Measurements from ENCODE around the gene SOX6. TPM values are rescaled to one million over a fixed set of nuclear protein-coding genes. Genes with fewer than 3 reads are reported as not detected.

The SOX6 gene
- total RNA-seq, 8 experiments from 2014 or later: 0.92 to 25.7 (median 3.6) TPM

DNA sequence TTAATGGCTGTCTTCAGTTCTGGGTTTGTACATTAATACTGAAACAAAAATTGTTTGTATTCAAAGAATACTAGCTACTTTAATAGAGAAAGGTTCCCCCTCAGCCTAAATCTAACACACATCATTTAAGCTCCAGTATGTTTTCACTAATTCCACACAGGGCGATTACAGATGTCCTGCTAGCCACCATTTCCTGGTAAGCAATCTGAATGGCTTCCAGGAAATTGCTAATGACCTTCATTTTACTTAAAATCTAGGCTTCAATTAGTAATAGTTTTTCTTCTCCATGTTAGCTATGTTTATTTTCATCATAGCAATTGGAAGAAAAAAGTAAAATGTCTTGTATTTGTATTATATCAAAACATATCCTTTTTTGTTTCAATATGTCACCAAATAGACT, 132.8 kb downstream of the SOX6 start:
- ATAC-seq (replicated peaks in 6 of 8): no peak
- in situ Hi-C loops (cut with MboI; ENCODE audit: low pct_unique_long_range_greater_than_20kb in 2 of 9, low sequenced_read_pairs in 9 of 9, unreplicated experiment in 9 of 9): no loop called here
- H3K4me3 ChIP-seq: no peak overlapping the region
- WGBS, 10 experiments: 17 to 100% (median 85%) methylated on average over 1 of the region's 1 CpG; no CpG with 5 or more reads in 2 of the 10 experiments
- H3K27ac ChIP-seq: no peak overlapping the region
- no peaks in the 10 kb centered on the region for H3K4me1 ChIP-seq (replicated peaks in 1 of 2)

DNA sequence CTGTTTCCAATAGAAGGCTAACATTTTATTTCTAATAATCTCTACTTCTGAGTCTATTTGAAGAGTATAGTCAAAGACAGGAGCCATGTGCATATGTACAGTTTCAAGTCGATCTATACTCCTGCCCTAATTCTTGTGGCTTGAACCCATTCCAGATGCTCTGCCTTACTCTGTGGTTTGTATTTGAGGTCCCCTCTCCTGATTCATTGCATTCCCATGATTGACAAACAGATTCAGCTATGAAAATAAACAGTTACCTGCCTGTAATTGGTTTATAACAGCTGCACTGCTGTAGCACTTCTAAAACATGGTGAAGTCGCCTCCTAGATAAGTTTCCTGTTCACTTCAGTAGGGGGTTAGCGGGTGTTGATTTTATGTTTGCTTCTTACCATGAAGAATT, 138.7 kb downstream of the SOX6 start:
- no peak for ATAC-seq (replicated peaks in 6 of 8)
- Histone ChIP-seq H3K4me1 (replicated peaks in 1 of 2) (no peaks in the 10 kb centered on the region), H3K27ac (no peak overlapping the region), H3K4me3 (no peak overlapping the region)
- in situ Hi-C loops (cut with MboI; ENCODE audit: low pct_unique_long_range_greater_than_20kb in 2 of 9, low sequenced_read_pairs in 9 of 9, unreplicated experiment in 9 of 9): no loop called here
- 37 to 100% (median 92%) methylated on average over 1 to 3 of the region's 3 CpGs for WGBS, 10 experiments

- 0 to 100% (median 77%) methylated on average over 1 to 3 of the region's 3 CpGs; no CpG with 5 or more reads in 2 of the 10 experiments for WGBS, 10 experiments
- ATAC-seq (replicated peaks in 6 of 8): no peak
- Histone ChIP-seq H3K4me1 (replicated peaks in 1 of 2) (no peaks in the 10 kb centered on the region), H3K27ac (no peak overlapping the region), H3K4me3 (no peak overlapping the region)
- in situ Hi-C loops (cut with MboI; ENCODE audit: low pct_unique_long_range_greater_than_20kb in 2 of 9, low sequenced_read_pairs in 9 of 9, unreplicated experiment in 9 of 9): no loop called here
Observed at GRCh38 chr11:16216831-16217230, 139.5 kb downstream of the SOX6 start.

DNA sequence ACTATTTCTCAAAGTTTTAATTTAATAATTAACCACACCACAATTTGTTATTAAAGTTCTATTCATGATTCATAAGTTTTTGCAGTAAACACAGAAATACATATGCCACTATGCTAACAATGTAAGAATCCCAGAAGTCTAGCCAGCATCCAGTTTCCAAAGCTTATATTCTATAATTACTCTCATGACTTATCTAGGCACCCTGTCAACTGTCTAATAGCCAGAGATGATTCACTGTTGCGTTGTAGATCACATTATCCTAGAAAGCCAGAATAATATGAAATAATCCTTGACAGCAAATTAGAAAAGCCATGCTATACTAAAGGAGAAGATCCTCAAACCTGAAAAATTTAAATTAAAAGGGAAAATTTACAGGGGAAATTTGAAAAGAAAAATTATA, 141.0 kb downstream of the SOX6 start:
- H3K4me3 ChIP-seq: no peak overlapping the region
- no peak overlapping the region for H3K27ac ChIP-seq
- ATAC-seq (replicated peaks in 6 of 8): no peak
- H3K4me1 ChIP-seq (replicated peaks in 1 of 2): no peaks in the 10 kb centered on the region
- in situ Hi-C loops (cut with MboI; ENCODE audit: low pct_unique_long_range_greater_than_20kb in 2 of 9, low sequenced_read_pairs in 9 of 9, unreplicated experiment in 9 of 9): no loop called here
- WGBS, 10 experiments: 27 to 100% (median 77%) methylated on average over 1 of the region's 1 CpG; no CpG with 5 or more reads in 2 of the 10 experiments

DNA sequence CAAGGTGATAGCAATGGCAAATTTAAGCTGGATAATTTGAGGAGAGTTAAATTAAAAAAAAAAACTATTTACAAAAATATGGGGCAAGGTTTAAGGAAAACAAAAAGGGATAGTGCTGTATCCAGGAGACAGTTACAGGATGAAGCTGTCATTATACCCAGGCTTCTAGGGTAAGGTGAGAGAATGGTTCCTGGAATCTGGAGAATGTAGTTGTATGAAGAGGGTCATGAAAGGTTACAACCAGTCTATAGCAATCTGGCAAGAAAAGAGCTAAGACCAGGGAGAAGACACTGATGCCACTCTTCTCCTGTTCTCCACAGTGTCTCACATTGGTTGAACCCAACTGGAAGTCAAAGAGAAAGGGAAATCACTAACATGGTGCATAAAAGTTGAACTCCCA, 144.9 kb downstream of the SOX6 start:
- Histone ChIP-seq H3K27ac (no peak overlapping the region), H3K4me3 (no peak overlapping the region), H3K4me1 (replicated peaks in 1 of 2) (no peaks in the 10 kb centered on the region)
- ATAC-seq (replicated peaks in 6 of 8): peak in 1 of 8 experiments; percentile 25
- in situ Hi-C loops (cut with MboI; ENCODE audit: low pct_unique_long_range_greater_than_20kb in 2 of 9, low sequenced_read_pairs in 9 of 9, unreplicated experiment in 9 of 9): no loop called here

DNA sequence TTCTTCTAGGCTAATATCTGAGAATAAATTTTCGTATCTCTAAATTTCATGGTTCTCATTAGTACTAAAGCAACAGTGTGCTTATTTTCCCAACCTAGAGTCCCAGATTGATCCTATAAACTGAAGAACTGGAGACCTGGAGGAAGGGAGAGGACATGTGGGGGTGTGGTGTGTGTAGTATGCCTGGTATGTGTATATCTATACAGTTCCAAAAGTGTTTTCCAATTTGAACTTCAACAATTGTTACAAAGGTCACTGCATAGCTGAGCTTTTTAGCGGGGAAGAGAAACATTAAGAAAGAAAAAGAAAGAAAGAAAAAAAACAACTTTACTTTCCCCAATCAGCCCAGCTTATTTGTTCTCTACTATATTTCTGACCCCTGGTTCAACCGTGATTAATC, 152.1 kb downstream of the SOX6 start:
- WGBS, 10 experiments: 6 to 100% (median 83%) methylated on average over 3 of the region's 3 CpGs; no CpG with 5 or more reads in 1 of the 10 experiments
- in situ Hi-C loops (cut with MboI; ENCODE audit: low pct_unique_long_range_greater_than_20kb in 2 of 9, low sequenced_read_pairs in 9 of 9, unreplicated experiment in 9 of 9): no loop called here
- ATAC-seq (replicated peaks in 6 of 8): no peak
- Histone ChIP-seq H3K4me3 (no peak overlapping the region), H3K4me1 (replicated peaks in 1 of 2) (no peaks in the 10 kb centered on the region), H3K27ac (no peak overlapping the region)

DNA sequence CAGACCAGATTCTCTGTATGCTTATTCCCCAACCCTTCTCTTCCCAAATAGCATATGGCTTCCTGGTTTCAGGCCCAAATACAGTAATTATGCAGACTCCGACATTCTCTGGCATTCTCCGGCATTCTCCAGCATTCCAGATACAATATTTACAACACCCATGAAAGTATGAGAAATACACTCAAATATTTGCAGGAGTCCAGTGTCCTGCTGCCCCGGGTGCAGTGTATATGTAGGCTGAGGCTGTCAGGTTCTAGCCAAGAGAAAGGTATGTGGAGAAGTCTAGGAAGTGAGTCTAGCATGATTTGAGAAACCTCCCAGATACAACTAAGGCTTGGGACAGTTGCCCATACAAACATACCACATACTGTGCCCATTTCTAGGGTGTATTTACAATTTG, 160.7 kb downstream of the SOX6 start:
- H3K4me1 ChIP-seq (replicated peaks in 1 of 2): peaks cover 18 to 33% of the 10 kb centered on the region in 2 donors
- WGBS, 10 experiments: 6 to 100% (median 50%) methylated on average over 1 to 3 of the region's 3 CpGs; no CpG with 5 or more reads in 2 of the 10 experiments
- no peak overlapping the region for H3K27ac ChIP-seq
- in situ Hi-C loops (cut with MboI; ENCODE audit: low pct_unique_long_range_greater_than_20kb in 2 of 9, low sequenced_read_pairs in 9 of 9, unreplicated experiment in 9 of 9): no loop called here
- H3K4me3 ChIP-seq: no peak overlapping the region
- ATAC-seq (replicated peaks in 6 of 8): peak in 3 of 8 experiments; percentile 5 to 41 (median 30)

DNA sequence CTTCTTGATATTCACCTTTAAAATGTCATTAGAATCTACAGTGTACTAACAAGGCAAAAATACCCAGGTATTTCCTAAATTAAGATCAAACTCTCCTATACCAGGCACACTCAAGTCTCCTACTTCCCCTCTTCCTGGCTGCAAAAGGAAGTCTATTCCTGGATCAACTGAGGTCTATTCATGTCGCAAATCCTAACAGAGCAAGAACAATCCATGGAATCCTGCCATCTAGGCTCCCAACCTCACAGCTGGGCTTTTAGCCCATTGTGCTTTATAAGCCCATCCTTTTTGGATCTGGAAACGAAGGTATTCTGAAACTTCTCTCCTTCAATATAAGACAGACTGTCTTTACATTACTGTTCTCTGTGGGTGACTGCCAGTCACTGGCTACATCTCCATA, 161.8 kb downstream of the SOX6 start:
- ATAC-seq (replicated peaks in 6 of 8): no peak
- H3K4me3 ChIP-seq: no peak overlapping the region
- no peak overlapping the region for H3K27ac ChIP-seq
- in situ Hi-C loops (cut with MboI; ENCODE audit: low pct_unique_long_range_greater_than_20kb in 2 of 9, low sequenced_read_pairs in 9 of 9, unreplicated experiment in 9 of 9): no loop called here
- H3K4me1 ChIP-seq (replicated peaks in 1 of 2): peaks cover 18 to 33% of the 10 kb centered on the region in 2 donors
- 0 to 100% (median 72%) methylated on average over 1 to 2 of the region's 2 CpGs; no CpG with 5 or more reads in 2 of the 10 experiments for WGBS, 10 experiments

GRCh38 chr11:16193897-16194381, 162.4 kb downstream of the SOX6 start:
- Histone ChIP-seq H3K4me3 (no peak overlapping the region), H3K27ac (no peak overlapping the region), H3K4me1 (replicated peaks in 1 of 2) (peaks cover 18 to 33% of the 10 kb centered on the region in 2 donors)
- ATAC-seq (replicated peaks in 6 of 8): no peak
- in situ Hi-C loops (cut with MboI; ENCODE audit: low pct_unique_long_range_greater_than_20kb in 2 of 9, low sequenced_read_pairs in 9 of 9, unreplicated experiment in 9 of 9): no loop called here
- WGBS, 10 experiments: 0 to 83% (median 14%) methylated on average over 1 of the region's 1 CpG; no CpG with 5 or more reads in 3 of the 10 experiments

GRCh38 chr11:16191868-16192240, 164.5 kb downstream of the SOX6 start:
- Histone ChIP-seq H3K27ac (no peak overlapping the region), H3K4me3 (peak overlapping the region in 1 of 5 donors; percentile 16), H3K4me1 (replicated peaks in 1 of 2) (peaks cover 18 to 33% of the 10 kb centered on the region in 2 donors)
- in situ Hi-C loops (cut with MboI; ENCODE audit: low pct_unique_long_range_greater_than_20kb in 2 of 9, low sequenced_read_pairs in 9 of 9, unreplicated experiment in 9 of 9): no loop called here
- 0 to 66% (median 2%) methylated on average over 1 to 4 of the region's 4 CpGs; no CpG with 5 or more reads in 2 of the 10 experiments for WGBS, 10 experiments
- peak in 5 of 8 experiments; percentile 85 to 98 (median 94) for ATAC-seq (replicated peaks in 6 of 8)

GRCh38 chr11:16191212-16191867, 165.0 kb downstream of the SOX6 start:
- WGBS, 10 experiments: 40 to 100% (median 83%) methylated on average over 1 to 5 of the region's 5 CpGs; no CpG with 5 or more reads in 2 of the 10 experiments
- peak in 2 of 8 experiments; percentile 74 to 79 for ATAC-seq (replicated peaks in 6 of 8)
- Histone ChIP-seq H3K4me1 (replicated peaks in 1 of 2) (peaks cover 18 to 33% of the 10 kb centered on the region in 2 donors), H3K27ac (no peak overlapping the region), H3K4me3 (peak overlapping the region in 1 of 5 donors; percentile 16)
- in situ Hi-C loops (cut with MboI; ENCODE audit: low pct_unique_long_range_greater_than_20kb in 2 of 9, low sequenced_read_pairs in 9 of 9, unreplicated experiment in 9 of 9): no loop called here

DNA sequence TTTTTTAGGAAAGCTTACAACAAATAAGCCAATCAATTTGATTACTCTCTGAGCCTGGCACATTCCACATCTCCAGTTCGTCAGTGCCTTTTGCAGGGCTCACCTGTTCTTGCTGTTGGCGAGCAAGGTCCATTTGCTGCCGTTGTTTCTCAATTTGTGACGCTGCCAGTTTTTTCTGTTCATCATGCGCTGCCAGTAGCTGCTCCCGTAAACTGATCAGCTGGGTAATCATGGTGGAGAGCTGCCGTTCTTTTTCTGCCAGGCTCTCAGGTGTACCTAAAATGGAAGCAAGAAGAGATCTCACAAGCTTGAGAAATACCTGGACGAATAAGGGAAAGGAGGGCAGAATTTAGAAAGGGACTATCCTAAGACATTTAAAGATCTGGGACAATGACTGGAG, 169.7 kb downstream of the SOX6 start:
- 6 to 100% (median 90%) methylated on average over 2 to 8 of the region's 8 CpGs; no CpG with 5 or more reads in 1 of the 10 experiments for WGBS, 10 experiments
- no peak overlapping the region for H3K27ac ChIP-seq
- H3K4me1 ChIP-seq (replicated peaks in 1 of 2): peaks cover 0 to 11% of the 10 kb centered on the region in 2 donors
- in situ Hi-C loops (cut with MboI; ENCODE audit: low pct_unique_long_range_greater_than_20kb in 2 of 9, low sequenced_read_pairs in 9 of 9, unreplicated experiment in 9 of 9): no loop called here
- no peak overlapping the region for H3K4me3 ChIP-seq
- no peak for ATAC-seq (replicated peaks in 6 of 8)

DNA sequence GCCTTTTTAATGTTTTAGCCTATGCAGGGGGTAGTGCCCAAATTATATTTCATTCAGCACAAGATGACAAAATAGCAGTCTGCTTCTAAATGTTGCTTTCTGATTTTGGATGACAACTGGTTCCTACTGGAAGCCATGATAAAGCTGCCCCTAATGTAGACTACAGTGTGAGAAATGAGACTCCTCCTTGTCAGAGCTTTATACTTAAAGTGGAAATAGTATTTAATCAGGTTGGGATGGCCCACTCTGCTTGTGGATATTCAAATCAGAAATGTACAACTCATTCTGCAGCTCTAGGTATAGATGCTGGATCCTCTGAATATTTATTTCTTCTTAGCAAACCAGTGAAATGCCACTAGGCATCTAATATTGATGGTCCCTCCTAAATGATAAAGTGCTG, 171.3 kb downstream of the SOX6 start:
- Histone ChIP-seq H3K27ac (no peak overlapping the region), H3K4me3 (no peak overlapping the region), H3K4me1 (replicated peaks in 1 of 2) (peaks cover 0 to 3% of the 10 kb centered on the region in 2 donors)
- in situ Hi-C loops (cut with MboI; ENCODE audit: low pct_unique_long_range_greater_than_20kb in 2 of 9, low sequenced_read_pairs in 9 of 9, unreplicated experiment in 9 of 9): no loop called here
- ATAC-seq (replicated peaks in 6 of 8): no peak

DNA sequence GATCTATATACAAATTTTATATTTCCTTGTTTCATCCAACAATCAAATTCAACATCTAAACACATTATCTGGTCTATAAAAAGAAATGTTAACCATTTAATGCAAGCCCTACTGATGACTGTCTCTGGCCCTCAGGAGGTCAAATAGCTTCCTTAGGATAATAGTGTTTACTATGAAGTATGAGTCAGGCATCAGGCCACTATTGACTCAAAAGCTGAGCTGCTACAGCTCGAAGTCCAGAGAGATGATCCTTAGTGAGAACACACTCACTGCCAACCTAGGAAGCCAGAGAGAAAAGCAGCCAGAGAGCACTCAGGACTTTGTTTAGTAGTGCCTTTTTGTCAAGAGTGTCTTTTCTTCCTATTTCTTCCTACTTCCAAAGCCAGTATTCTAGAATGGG, 171.8 kb downstream of the SOX6 start:
- H3K4me3 ChIP-seq: no peak overlapping the region
- ATAC-seq (replicated peaks in 6 of 8): peak in 5 of 8 experiments; percentile 46 to 92 (median 59)
- in situ Hi-C loops (cut with MboI; ENCODE audit: low pct_unique_long_range_greater_than_20kb in 2 of 9, low sequenced_read_pairs in 9 of 9, unreplicated experiment in 9 of 9): no loop called here
- no peak overlapping the region for H3K27ac ChIP-seq
- 0 to 71% (median 40%) methylated on average over 1 of the region's 1 CpG; no CpG with 5 or more reads in 5 of the 10 experiments for WGBS, 10 experiments
- H3K4me1 ChIP-seq (replicated peaks in 1 of 2): peaks cover 0 to 3% of the 10 kb centered on the region in 2 donors

Data from motor neuron (in vitro differentiated cells).